ENCODE results near the gene HYAL1.
A peak's percentile ranks its signal among the peaks of the same experiment; 100 is the strongest.

Gene HYAL1

DNA sequence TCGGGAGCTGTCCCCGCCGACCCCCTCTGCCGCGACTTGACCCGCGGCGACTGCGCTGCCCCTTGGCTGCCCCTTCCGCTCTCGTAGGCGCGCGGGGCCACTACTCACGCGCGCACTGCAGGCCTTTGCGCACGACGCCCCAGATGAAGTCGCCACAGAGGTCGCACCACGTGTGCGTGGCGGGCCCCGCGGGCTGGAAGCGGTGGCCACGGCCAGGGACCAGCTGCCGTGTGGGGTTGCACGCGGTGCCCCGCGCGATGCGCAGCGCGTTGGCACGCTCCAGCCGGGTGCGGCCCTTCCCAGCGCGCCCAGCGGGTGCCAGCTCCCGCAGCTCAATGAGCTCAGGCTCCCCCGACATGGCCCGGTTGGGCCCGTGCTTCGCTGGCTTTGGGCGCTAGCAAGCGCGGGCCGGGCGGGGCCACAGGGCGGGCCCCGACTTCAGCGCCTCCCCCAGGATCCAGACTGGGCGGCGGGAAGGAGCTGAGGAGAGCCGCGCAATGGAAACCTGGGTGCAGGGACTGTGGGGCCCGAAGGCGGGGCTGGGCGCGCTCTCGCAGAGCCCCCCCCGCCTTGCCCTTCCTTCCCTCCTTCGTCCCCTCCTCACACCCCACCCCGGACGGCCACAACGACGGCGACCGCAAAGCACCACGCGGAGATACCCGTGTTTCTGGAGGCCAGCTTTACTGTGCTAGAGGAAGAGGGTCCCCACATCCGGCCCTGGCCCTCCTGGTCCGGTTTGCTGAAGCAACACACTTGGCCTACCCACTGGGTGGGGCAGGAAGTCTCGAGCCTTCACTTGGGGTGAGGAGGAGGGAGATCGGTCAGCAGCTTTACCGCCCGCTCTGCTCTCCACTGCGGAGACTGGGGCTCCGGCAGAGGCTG is 37.3 kb upstream of the HYAL1 start, which contains the start of gene RASSF1:
TSS of gene RASSF1 (minus strand) at position 389 of the 882 bp plus-strand sequence. CDS start at position 358, 31 bp downstream.
- no peak for TF ChIP-seq ZNF274 (IDR thresholded peaks at IDR 0.05; ENCODE audit: low read depth, low read length)

DNA sequence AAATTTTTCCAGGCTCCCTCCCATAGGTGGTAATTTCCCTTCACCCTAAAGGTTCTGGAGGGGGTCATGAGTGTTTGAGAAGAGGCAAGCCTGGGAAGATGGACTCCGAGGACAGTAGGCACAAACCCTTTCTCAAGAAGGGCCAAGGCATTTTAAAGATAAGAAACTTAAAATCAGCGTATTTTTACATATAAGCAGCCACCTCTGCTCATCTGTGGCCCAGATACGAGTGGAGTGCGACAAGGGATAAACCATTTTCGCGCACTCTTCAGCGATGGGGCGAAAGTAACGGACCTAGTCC is 36.7 kb upstream of the HYAL1 start:
- no peak for TF ChIP-seq ZNF274 (IDR thresholded peaks at IDR 0.05; ENCODE audit: low read depth, low read length)
- peak overlapping the region; percentile 70; the same call in 1 of the 2 replicates for H3K4me3 ChIP-seq (ENCODE audit: low read length)

More for the DNA sequence above, 37.3 kb upstream of the HYAL1 start, which contains the start of gene RASSF1:
- peak within 1 kb of the TSS; percentile 70; the same call in 1 of the 2 replicates for H3K4me3 ChIP-seq (ENCODE audit: low read length)

GRCh38 chr3:50339485-50340146 is 36.2 kb upstream of the HYAL1 start:
- H3K4me3 ChIP-seq (ENCODE audit: low read length), result peak overlapping the region; percentile 70; the same call in 1 of the 2 replicates
- TF ChIP-seq ZNF274 (IDR thresholded peaks at IDR 0.05; ENCODE audit: low read depth, low read length), result no peak

DNA sequence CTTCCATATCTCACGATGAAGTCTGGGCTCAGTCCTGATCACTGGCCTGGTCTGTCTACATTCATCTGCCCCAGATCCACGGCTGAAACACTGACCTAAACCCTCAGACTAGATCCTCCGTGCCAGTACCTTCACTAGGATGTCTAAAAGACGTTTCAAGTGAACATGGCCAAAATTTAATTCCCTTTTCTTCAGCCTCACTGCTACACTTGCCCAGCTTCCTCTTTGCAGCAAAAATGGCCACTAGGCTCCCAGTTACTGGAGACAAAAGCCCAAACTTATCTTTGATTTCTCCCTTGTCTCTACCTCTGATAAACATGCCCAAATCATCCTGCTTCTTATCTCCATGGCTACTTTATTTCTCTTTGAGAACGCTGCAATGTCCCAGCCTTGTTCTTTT is 35.6 kb upstream of the HYAL1 start:
- no peak for TF ChIP-seq ZNF274 (IDR thresholded peaks at IDR 0.05; ENCODE audit: low read depth, low read length)
- peak overlapping the region; percentile 70; the same call in 1 of the 2 replicates for H3K4me3 ChIP-seq (ENCODE audit: low read length)

GRCh38 chr3:50337175-50337861 is 33.9 kb upstream of the HYAL1 start:
- TF ChIP-seq ZNF274 (IDR thresholded peaks at IDR 0.05; ENCODE audit: low read depth, low read length), result no peak
- H3K4me3 ChIP-seq (ENCODE audit: low read length), result peak overlapping the region; percentile 71

- no peak for TF ChIP-seq ZNF274 (IDR thresholded peaks at IDR 0.05; ENCODE audit: low read depth, low read length)
- peak overlapping the region; percentile 71 for H3K4me3 ChIP-seq (ENCODE audit: low read length)
Observed at GRCh38 chr3:50336452-50337174, 33.2 kb upstream of the HYAL1 start.

- TF ChIP-seq ZNF274 (IDR thresholded peaks at IDR 0.05; ENCODE audit: low read depth, low read length), result no peak
- no peak overlapping the region for H3K4me3 ChIP-seq (ENCODE audit: low read length)
Observed at GRCh38 chr3:50334339-50335075, 31.1 kb upstream of the HYAL1 start.

DNA sequence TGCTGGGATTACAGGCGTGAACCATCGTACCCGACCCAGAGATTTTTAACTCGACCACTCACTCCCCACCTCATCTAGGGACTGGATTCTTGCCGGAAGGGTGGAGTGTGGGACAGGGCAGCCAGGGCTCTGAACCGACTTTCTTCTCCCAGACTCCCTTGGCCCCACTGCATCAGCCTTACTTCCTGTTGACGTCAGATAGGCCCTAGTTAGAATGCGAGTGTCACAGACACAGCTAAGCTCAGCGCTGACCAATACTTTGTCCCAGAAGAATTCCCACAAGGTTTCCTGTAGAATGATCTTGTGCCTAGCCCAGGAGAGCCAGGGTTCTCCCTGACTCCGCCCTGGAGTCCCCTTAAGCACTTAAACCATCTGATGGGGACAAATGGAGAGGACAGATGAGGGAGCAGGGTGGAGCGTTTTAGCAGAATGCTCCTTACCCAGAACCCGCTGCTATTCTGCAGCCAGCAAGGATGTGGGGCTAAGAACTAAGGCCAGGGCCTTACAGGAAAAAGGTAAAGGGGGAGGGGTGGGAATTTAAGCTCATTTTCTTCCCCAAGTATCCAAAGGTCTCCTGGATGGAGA is 30.5 kb upstream of the HYAL1 start:
- H3K4me3 ChIP-seq (ENCODE audit: low read length), result no peak overlapping the region
- TF ChIP-seq ZNF274 (IDR thresholded peaks at IDR 0.05; ENCODE audit: low read depth, low read length), result no peak

GRCh38 chr3:50331364-50331907 is 28.1 kb upstream of the HYAL1 start:
- H3K4me3 ChIP-seq (ENCODE audit: low read length), result no peak overlapping the region
- no peak for TF ChIP-seq ZNF274 (IDR thresholded peaks at IDR 0.05; ENCODE audit: low read depth, low read length)

DNA sequence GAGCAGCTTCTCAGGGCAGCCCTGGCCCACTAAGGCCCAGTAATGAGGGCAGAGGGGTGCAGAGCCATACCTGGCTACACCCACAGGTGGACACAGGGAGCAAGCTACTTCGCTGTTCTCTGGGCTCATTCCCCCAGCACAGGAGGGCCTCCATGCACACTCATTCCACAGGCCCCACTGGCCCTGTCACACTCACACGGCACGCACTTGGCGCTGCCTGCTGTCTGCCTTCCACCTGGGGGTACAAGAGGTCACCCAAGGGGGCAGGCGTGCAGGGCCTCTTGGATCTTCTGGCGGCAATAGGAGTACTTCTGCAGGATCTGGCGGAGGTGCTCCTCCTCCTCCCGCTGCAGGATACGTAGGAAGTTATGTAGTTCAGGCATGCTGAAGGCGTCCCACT is 27.0 kb upstream of the HYAL1 start:
- TF ChIP-seq ZNF274 (IDR thresholded peaks at IDR 0.05; ENCODE audit: low read depth, low read length), result no peak
- H3K4me3 ChIP-seq (ENCODE audit: low read length), result no peak overlapping the region

- H3K4me3 ChIP-seq (ENCODE audit: low read length), result peak within 1 kb of the TSS; percentile 94
- TF ChIP-seq ZNF274 (IDR thresholded peaks at IDR 0.05; ENCODE audit: low read depth, low read length), result no peak
Observed at GRCh38 chr3:50327943-50328691, 24.7 kb upstream of the HYAL1 start, which contains the start of gene TUSC2. TUSC2 (minus strand) TSS chr3:50328223; CDS start chr3:50328099, 124 bp downstream.

DNA sequence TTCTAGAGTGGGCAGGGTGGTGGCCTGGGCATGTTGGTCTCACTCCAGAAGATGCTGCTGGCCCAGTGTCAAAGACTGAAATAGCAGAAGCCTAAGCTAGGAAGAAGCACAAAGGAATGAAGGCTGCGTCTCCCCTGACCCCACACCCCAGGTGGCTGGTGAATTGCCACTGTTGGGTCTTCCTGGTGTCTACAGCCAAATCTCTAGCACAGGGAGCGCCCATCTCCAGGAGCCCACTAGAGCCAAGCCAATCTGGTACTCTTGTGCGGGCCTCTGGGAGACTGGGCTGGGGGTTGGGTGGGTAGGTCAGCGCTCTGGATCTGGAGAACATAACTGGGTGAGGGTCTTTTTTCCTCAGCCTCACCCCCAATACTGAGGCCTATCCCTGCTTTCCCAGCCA is 23.8 kb upstream of the HYAL1 start:
- H3K4me3 ChIP-seq (ENCODE audit: low read length), result peak overlapping the region; percentile 94
- TF ChIP-seq ZNF274 (IDR thresholded peaks at IDR 0.05; ENCODE audit: low read depth, low read length), result no peak

All from GM08714 (cell line).